HepG2 (cell line): Measurements from ENCODE around the gene HEYL.

Experiments
- DPF2 ChIP-seq: sonication (generic); formaldehyde crosslinking; IDR thresholded peaks from 2 replicates; pipeline ENCODE4 v1.4.0; 2020; ENCODE audit warnings: mild to moderate bottlenecking, low read depth, missing genetic modification reagents, borderline replicate concordance
- ELF1 ChIP-seq: sonication (generic); formaldehyde crosslinking; IDR thresholded peaks from 2 replicates; pipeline ENCODE4 v1.4.0; 2020; ENCODE audit warnings: missing genetic modification reagents
- EP300 ChIP-seq, 3 experiments: sonication (generic) in 1 of 3; formaldehyde crosslinking in 1 of 3; IDR thresholded peaks; 2 replicates each; pipeline versions ENCODE4 v1.5.1 to v1.6.1; 2011 to 2020; ENCODE audit warnings: low read depth in 2 of 3, low read length in 2 of 3, borderline replicate concordance in 1 of 3, improper control_type of control experiment in 1 of 3, mild to moderate bottlenecking in 1 of 3, missing genetic modification reagents in 1 of 3, moderate library complexity in 1 of 3
- EZH2 ChIP-seq: conservative IDR thresholded peaks from 2 replicates; pipeline ENCODE4 v1.6.1; 2012; ENCODE audit warnings: mild to moderate bottlenecking, low read depth, low read length, moderate library complexity
- HMGA1 ChIP-seq: sonication (generic); formaldehyde crosslinking; conservative IDR thresholded peaks from 2 replicates; pipeline ENCODE4 v1.4.0; 2020; ENCODE audit warnings: missing genetic modification reagents
- HNRNPH1 ChIP-seq: fragments of 200-400 bp; formaldehyde crosslinking; optimal IDR thresholded peaks from 2 replicates; pipeline ENCODE3; 2017; ENCODE audit warnings: mild to moderate bottlenecking, low read depth, low read length
- KDM4B ChIP-seq: sonication (generic); formaldehyde crosslinking; IDR thresholded peaks from 2 replicates; pipeline ENCODE4 v1.4.0; 2020; ENCODE audit warnings: missing genetic modification reagents
- MXD4 ChIP-seq: IDR thresholded peaks from 2 replicates; pipeline ENCODE4 v1.6.1; 2016; ENCODE audit warnings: mild to moderate bottlenecking, missing biosample characterization, missing genetic modification reagents
- NCOA1 ChIP-seq: sonication (generic); formaldehyde crosslinking; IDR thresholded peaks from 2 replicates; pipeline ENCODE4 v1.9.0; 2021; ENCODE audit warnings: missing genetic modification reagents
- SKI ChIP-seq: fragments of 450-650 bp; IDR thresholded peaks from one replicate; pipeline ENCODE4 v1.6.1; 2018; ENCODE audit warnings: mild to moderate bottlenecking; ENCODE audit not compliant: partially characterized antibody
- TRAFD1 ChIP-seq: sonication (generic); formaldehyde crosslinking; IDR thresholded peaks from 2 replicates; pipeline ENCODE4 v1.5.1; 2020; ENCODE audit warnings: missing genetic modification reagents, mild to moderate bottlenecking, borderline replicate concordance
- ZBTB7A ChIP-seq: sonication (generic); formaldehyde crosslinking; IDR thresholded peaks from 2 replicates; pipeline ENCODE4 v1.8.0; 2022; ENCODE audit warnings: mild to moderate bottlenecking, missing genetic modification reagents
- TF ChIP-seq, protein P1 (sequence below): sonication (generic); formaldehyde crosslinking; IDR thresholded peaks from 2 replicates; pipeline ENCODE4 v1.8.0; 2022; ENCODE audit warnings: mild to moderate bottlenecking, missing genetic modification reagents

GRCh38 chr1:39685071-39685470 is 45.6 kb upstream of the HEYL start:
- TF ChIP-seq EP300 (IDR thresholded peaks at IDR 0.05; ENCODE audit: low read depth in 2 of 2, low read length in 2 of 2) = no peak
- TF ChIP-seq EP300 (CRISPR knock-in tag; IDR thresholded peaks at IDR 0.05; ENCODE audit: borderline replicate concordance) = no peak
- no peak for TF ChIP-seq KDM4B (CRISPR knock-in tag)
- no peak for TF ChIP-seq HNRNPH1
- TF ChIP-seq HMGA1 (CRISPR knock-in tag) = no peak
- TF ChIP-seq SKI = no peak
- TF ChIP-seq ZBTB7A = no peak
- no peak for TF ChIP-seq DPF2
- TF ChIP-seq, protein P1, sequence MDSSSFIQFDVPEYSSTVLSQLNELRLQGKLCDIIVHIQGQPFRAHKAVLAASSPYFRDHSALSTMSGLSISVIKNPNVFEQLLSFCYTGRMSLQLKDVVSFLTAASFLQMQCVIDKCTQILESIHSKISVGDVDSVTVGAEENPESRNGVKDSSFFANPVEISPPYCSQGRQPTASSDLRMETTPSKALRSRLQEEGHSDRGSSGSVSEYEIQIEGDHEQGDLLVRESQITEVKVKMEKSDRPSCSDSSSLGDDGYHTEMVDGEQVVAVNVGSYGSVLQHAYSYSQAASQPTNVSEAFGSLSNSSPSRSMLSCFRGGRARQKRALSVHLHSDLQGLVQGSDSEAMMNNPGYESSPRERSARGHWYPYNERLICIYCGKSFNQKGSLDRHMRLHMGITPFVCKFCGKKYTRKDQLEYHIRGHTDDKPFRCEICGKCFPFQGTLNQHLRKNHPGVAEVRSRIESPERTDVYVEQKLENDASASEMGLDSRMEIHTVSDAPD (CRISPR knock-in tag) = no peak
- no peak for TF ChIP-seq EZH2
- no peak for TF ChIP-seq NCOA1 (CRISPR knock-in tag)
- no peak for TF ChIP-seq MXD4 (CRISPR knock-in tag)
- TF ChIP-seq ELF1 (CRISPR knock-in tag) = no peak
- TF ChIP-seq TRAFD1 (CRISPR knock-in tag) = no peak
